GM12878 (cell line): ENCODE measurements around the gene KHDC1L. TPM values are rescaled to one million over a fixed set of nuclear protein-coding genes. Genes with fewer than 3 reads are reported as not detected.

Source experiments
- ATAC-seq: fragments of 200-7000 bp; cut with Tn5 transposase; 3 replicates; pipeline ENCODE4 v1.9.1; 2020; ENCODE audit warnings: mild to moderate bottlenecking, moderate library complexity
- BruUV-seq: library from RNA; stranded (reverse); fragments of 400-500 nt; replicated peaks from 2 replicates; lab custom pipeline; 2021; lab: Mats Ljungman, UMichigan
- CTCF ChIA-PET: fragments of 300-600 bp; sonication (Branson Sonifier 250); formaldehyde crosslinking; extraction: SDS; loops from one replicate; lab custom pipeline; 2021; ENCODE audit warnings: inconsistent platforms; lab: Yijun Ruan, JAX
- POLR2A ChIA-PET: fragments of 350-600 bp; formaldehyde crosslinking; extraction: SDS; loops from one replicate; lab custom pipeline; 2021; ENCODE audit warnings: inconsistent platforms; lab: Charles Lee
- RAD21 ChIA-PET: fragments of 300-600 bp; sonication (Branson Sonifier 250); formaldehyde crosslinking; loops from one replicate; lab custom pipeline; 2023; ENCODE audit warnings: antibody characterized with exemption; ENCODE audit not compliant: unreplicated experiment; lab: Charles Lee
- SMC1A ChIA-PET: fragments of 300-600 bp; sonication (Branson Sonifier 250); formaldehyde crosslinking; loops from one replicate; lab custom pipeline; 2023; ENCODE audit not compliant: unreplicated experiment, uncharacterized antibody; lab: Charles Lee
- DNase-seq: peaks from one replicate; pipeline ENCODE4 v3.0.0-alpha.2; 2011; ENCODE audit warnings: low read depth, low spot score
- FAIRE-seq: peaks from 3 replicates; lab custom pipeline; 2011; peaks lifted over from hg19 to GRCh38; lab: Jason Lieb, UNC
- H2AFZ ChIP-seq: 2 replicates; pipeline ENCODE4 v1.6.0; 2011; ENCODE audit warnings: low read depth, low read length, control low read depth; ENCODE audit not compliant: control insufficient read depth
- H3K27ac ChIP-seq: 2 replicates; pipeline ENCODE4 v1.5.1; 2011; ENCODE audit warnings: control low read depth; ENCODE audit not compliant: control insufficient read depth, insufficient read depth
- H3K27me3 ChIP-seq, 2 experiments: replicated peaks in 1 of 2; 2 replicates each; pipeline versions ENCODE4 v1.6.0 to v1.6.1; 2011; ENCODE audit warnings: low read length in 1 of 2; ENCODE audit not compliant: control insufficient read depth in 2 of 2, insufficient read depth in 2 of 2
- H3K36me3 ChIP-seq, 2 experiments: 2 replicates each; pipeline ENCODE4 v1.5.1; 2011; ENCODE audit warnings: low read length in 1 of 2; ENCODE audit not compliant: control insufficient read depth in 2 of 2, insufficient read depth in 2 of 2
- H3K4me1 ChIP-seq: 2 replicates; pipeline ENCODE4 v1.6.1; 2011; ENCODE audit warnings: mild to moderate bottlenecking, low read length, moderate library complexity, mixed read lengths; ENCODE audit not compliant: control insufficient read depth, insufficient read depth
- H3K4me2 ChIP-seq: 2 replicates; pipeline ENCODE4 v1.6.0; 2011; ENCODE audit warnings: control low read depth; ENCODE audit not compliant: control insufficient read depth, insufficient read depth
- H3K4me3 ChIP-seq: fragments of 200-600 bp; sonication (generic); 2 replicates; pipeline ENCODE4 v1.5.1; 2016
- H3K79me2 ChIP-seq: 2 replicates; pipeline ENCODE4 v1.6.0; 2011; ENCODE audit warnings: low read length; ENCODE audit not compliant: control insufficient read depth, insufficient read depth
- H3K9ac ChIP-seq: 2 replicates; pipeline ENCODE4 v1.8.0; 2011; ENCODE audit warnings: low read length, control low read depth, mixed read lengths; ENCODE audit not compliant: control insufficient read depth, insufficient read depth
- H3K9me3 ChIP-seq: replicated peaks from 3 replicates; pipeline ENCODE4 v1.5.1; 2011; ENCODE audit warnings: mild to moderate bottlenecking, low read length; ENCODE audit not compliant: control insufficient read depth, insufficient read depth
- H4K20me1 ChIP-seq: 2 replicates; pipeline ENCODE4 v1.6.0; 2011; ENCODE audit not compliant: control insufficient read depth, insufficient read depth
- BHLHE40 ChIP-seq, 2 experiments: fragments of 450-650 bp in 1 of 2; IDR thresholded peaks; 2 replicates each; pipeline ENCODE4 v1.6.1; 2011 to 2017; ENCODE audit warnings: low read depth in 2 of 2, borderline replicate concordance in 1 of 2, improper control_type of control experiment in 1 of 2, low read length in 1 of 2, mild to moderate bottlenecking in 1 of 2
- CTCF ChIP-seq, 3 experiments: IDR thresholded peaks in 2 of 3; conservative IDR thresholded peaks in 1 of 3; 2 replicates each; pipeline ENCODE4 v1.5.1; 2011; ENCODE audit warnings: low read depth in 3 of 3, low read length in 3 of 3, mild to moderate bottlenecking in 3 of 3, control low read depth in 2 of 3, moderate library complexity in 2 of 3, inconsistent platforms in 1 of 3, mixed read lengths in 1 of 3; ENCODE audit not compliant: control insufficient read depth in 2 of 3, insufficient read depth in 1 of 3; ENCODE audit errors: extremely low read depth in 1 of 3
- IKZF2 ChIP-seq, 2 experiments: fragments of 450-650 bp; IDR thresholded peaks; 2 replicates each; pipeline ENCODE4 v1.6.1; 2017; ENCODE audit warnings: mild to moderate bottlenecking in 2 of 2, moderate library complexity in 2 of 2
- NR2F1 ChIP-seq: fragments of 450-650 bp; conservative IDR thresholded peaks from 2 replicates; pipeline ENCODE4 v1.6.1; 2017; ENCODE audit warnings: mild to moderate bottlenecking
- POU2F2 ChIP-seq: IDR thresholded peaks from 3 replicates; pipeline ENCODE4 v1.6.1; 2011; ENCODE audit warnings: low read depth, mild to moderate bottlenecking, low read length, borderline replicate concordance
- RB1 ChIP-seq: fragments of 450-650 bp; formaldehyde crosslinking; IDR thresholded peaks from 2 replicates; pipeline ENCODE4 v1.6.1; 2017; ENCODE audit warnings: mild to moderate bottlenecking, borderline replicate concordance
- RELA ChIP-seq: fragments of 450-650 bp; IDR thresholded peaks from 2 replicates; pipeline ENCODE4 v1.8.0; 2014; ENCODE audit warnings: borderline replicate concordance; ENCODE audit not compliant: partially characterized antibody
- ZBTB40 ChIP-seq: fragments of 450-650 bp; IDR thresholded peaks from 2 replicates; pipeline ENCODE4 v1.6.1; 2016; ENCODE audit warnings: mild to moderate bottlenecking, moderate library complexity, borderline replicate concordance
- WGBS: methylation state at CpG from one replicate; pipeline ENCODE4 v1.1.6; 2016; ENCODE audit warnings: low lambda C conversion rate; ENCODE audit not compliant: insufficient replicate concordance, insufficient coverage; ENCODE audit errors: missing lambda C conversion rate; 5-methylcytosine and 5-hydroxymethylcytosine counted together
- in situ Hi-C: fragments of 300-500 bp; cut with MboI; formaldehyde crosslinking; loops from 9 replicates; pipeline ENCODE4 v1.14.3; 2018; ENCODE audit warnings: mixed read lengths
- intact Hi-C: fragments of 100-400 bp; cut with micrococcal nuclease; formaldehyde crosslinking; loops from one replicate; pipeline ENCODE4 v1.14.2; 2022; ENCODE audit not compliant: unreplicated experiment
- polyA plus RNA-seq, 11 experiments: library from polyadenylated mRNA; depleted of rRNA in 4 of 11; unstranded in 6 of 11; stranded (reverse) in 5 of 11; fragments of >200 nt; fragmentation: Nextera tagmentation in 4 of 11; fragmentation: Illumina TruSeq in 1 of 11; extraction: Ambion mirVana in 4 of 11; extraction: Trizol in 1 of 11; gene quantifications; 1 replicate in 1 of 11; 2 replicates in 10 of 11; pipeline versions ENCODE4 v1.2.1 to v1.2.3, GENCODE V29; 2011 to 2016; ENCODE audit warnings: inconsistent platforms in 2 of 11, missing spikeins in 2 of 11, low read depth in 1 of 11
- total RNA-seq, 4 experiments: library from RNA; depleted of rRNA in 3 of 4; stranded (reverse); fragments of >200 nt in 3 of 4; fragmentation: Illumina TruSeq in 1 of 4; extraction: Trizol in 1 of 4; gene quantifications; 2 replicates each; pipeline versions ENCODE4 v1.2.1 to v1.2.3, GENCODE V29; 2013 to 2021

KHDC1L gene
- total and polyA plus RNA-seq, 10 of the 15 experiments (the other 5 are each of a cell fraction or from before 2014, with no cell fraction given), result 0.12 to 0.37 (median 0.24) TPM; not detected in 4

GRCh38 chr6:73180076-73180738 is 45.1 kb downstream of the KHDC1L start (continued):
- TF ChIP-seq CTCF (IDR thresholded peaks at IDR 0.05 in 2 of 3, conservative IDR thresholded peaks at IDR 0.05 in 1 of 3; ENCODE audit: control insufficient read depth in 2 of 3, extremely low read depth in 1 of 3, insufficient read depth in 1 of 3, low read depth in 3 of 3, low read length in 3 of 3), result no peak

GRCh38 chr6:73177221-73177944 is 47.9 kb downstream of the KHDC1L start:
- no peak overlapping the region for H3K9ac ChIP-seq
- H4K20me1 ChIP-seq, result no peaks in the 10 kb centered on the region
- intact Hi-C loops, result no loop called here
- peak overlapping the region; percentile 30 for H3K4me2 ChIP-seq
- CTCF ChIA-PET, result interaction anchor here (0.8 to 2.6 kb wide), 10 partner anchors 10 to 765 kb away, joined by 3 to 22 read pairs (median 4); no protein-coding TSS in a partner anchor
- no peaks in the 10 kb centered on the region for H3K27me3 ChIP-seq
- in situ Hi-C loops, result loop anchor here (5.0 kb wide), 1 partner anchor 765 kb away; no protein-coding TSS in a partner anchor
- H3K79me2 ChIP-seq, result no peaks in the 10 kb centered on the region
- POLR2A ChIA-PET, result interaction anchor here (0.6 to 1.1 kb wide), 3 partner anchors 25 to 494 kb away, joined by 3 read pairs; no protein-coding TSS in a partner anchor
- H3K9me3 ChIP-seq, result no peaks in the 10 kb centered on the region
- peaks cover 25% of the 10 kb centered on the region for H3K4me1 ChIP-seq
- peak overlapping the region; percentile 21; the same call in 1 of the 2 replicates for H3K4me3 ChIP-seq
- TF ChIP-seq POU2F2 (peak; percentile 97; the same call in 2 of the 3 replicates), RELA (no peak), IKZF2 (IDR thresholded peaks at IDR 0.05) (0 out of 4 replicates have a peak, but pooled peaks of 1 of the 2 experiments have one; percentile 23), RB1 (no peak), ZBTB40 (peak; percentile 84), BHLHE40 (IDR thresholded peaks at IDR 0.05; ENCODE audit: borderline replicate concordance in 1 of 2, low read depth in 2 of 2, low read length in 1 of 2) (peak in 1 of 2 experiments; percentile 48; a peak in 2 of 4 replicates), NR2F1 (peak; percentile 38; the same call in 1 of the 2 replicates)
- FAIRE-seq, result peak; percentile 64
- peak; percentile 75 for ATAC-seq
- RAD21 ChIA-PET, result interaction anchor here (0.8 to 3.1 kb wide), 7 partner anchors 11 to 765 kb away, joined by 3 to 19 read pairs (median 3); no protein-coding TSS in a partner anchor
- 31% methylated on average over 5 of the region's 5 CpGs for WGBS
- H3K36me3 ChIP-seq, result no peaks in the 10 kb centered on the region; a peak in 1 of 4 replicates
- H3K27ac ChIP-seq, result no peak overlapping the region
- peak; percentile 33 for DNase-seq
- no peak overlapping the region for H2AFZ ChIP-seq
- BruUV-seq, result no TSS peak
- SMC1A ChIA-PET, result interaction anchor here (1.0 to 3.1 kb wide), 11 partner anchors 9 to 765 kb away, joined by 3 to 27 read pairs (median 3); no protein-coding TSS in a partner anchor
